A673 (cell line): ENCODE data around the gene MICAL2. TPM values are rescaled to one million over a fixed set of nuclear protein-coding genes. Genes with fewer than 3 reads are reported as not detected.

Source experiments
- BruUV-seq: library from RNA; stranded (reverse); fragments of 400-500 nt; replicated peaks from 2 replicates; lab custom pipeline; 2021; lab: Mats Ljungman, UMichigan
- CTCF ChIA-PET: fragments of 300-600 bp; sonication (Branson Sonifier 250); formaldehyde crosslinking; loops from one replicate; lab custom pipeline; 2022; ENCODE audit warnings: antibody characterized with exemption; lab: Charles Lee
- POLR2A ChIA-PET: fragments of 300-600 bp; sonication (Branson Sonifier 250); formaldehyde crosslinking; loops from one replicate; lab custom pipeline; 2022; ENCODE audit warnings: antibody characterized with exemption; ENCODE audit not compliant: low non-redundant PET; lab: Charles Lee
- DNase-seq: peaks from one replicate; pipeline ENCODE4 v3.0.0-alpha.2; 2015; ENCODE audit warnings: low spot score
- H3K27ac ChIP-seq: fragments of 200-600 bp; sonication (generic); 2 replicates; pipeline ENCODE4 v1.5.1; 2016; ENCODE audit warnings: mixed run types, low read depth, mild to moderate bottlenecking, mixed read lengths, antibody characterized with exemption, low read length; ENCODE audit not compliant: poor library complexity, severe bottlenecking
- H3K27me3 ChIP-seq: fragments of 200-600 bp; sonication (generic); replicated peaks from 2 replicates; pipeline ENCODE4 v1.6.1; 2017; ENCODE audit warnings: mixed run types, low read depth, mild to moderate bottlenecking, mixed read lengths, antibody characterized with exemption, low read length; ENCODE audit not compliant: insufficient read depth, poor library complexity
- H3K36me3 ChIP-seq: fragments of 200-600 bp; sonication (generic); 2 replicates; pipeline ENCODE4 v1.6.1; 2016; ENCODE audit warnings: mixed run types, mild to moderate bottlenecking, mixed read lengths, antibody characterized with exemption, low read length; ENCODE audit not compliant: insufficient read depth, poor library complexity, severe bottlenecking
- H3K4me1 ChIP-seq: fragments of 200-600 bp; sonication (generic); 2 replicates; pipeline ENCODE4 v1.6.1; 2017; ENCODE audit warnings: mixed run types, mild to moderate bottlenecking, mixed read lengths, antibody characterized with exemption, low read length; ENCODE audit not compliant: insufficient read depth, poor library complexity, severe bottlenecking
- H3K4me3 ChIP-seq: fragments of 200-600 bp; sonication (generic); 2 replicates; pipeline ENCODE4 v1.5.1; 2016; ENCODE audit warnings: low read depth, mixed run types, mild to moderate bottlenecking, mixed read lengths, low read length; ENCODE audit not compliant: poor library complexity, severe bottlenecking
- H3K9me3 ChIP-seq: fragments of 200-600 bp; sonication (generic); 2 replicates; pipeline ENCODE4 v1.6.1; 2016; ENCODE audit warnings: mixed run types, low read depth, mild to moderate bottlenecking, mixed read lengths, antibody characterized with exemption, low read length; ENCODE audit not compliant: poor library complexity, severe bottlenecking
- EZH2 ChIP-seq: fragments of 200-600 bp; sonication (generic); IDR thresholded peaks from 2 replicates; pipeline ENCODE4 v1.6.1; 2017; ENCODE audit warnings: borderline replicate concordance, low read depth, mild to moderate bottlenecking, mixed read lengths, antibody characterized with exemption, low read length; ENCODE audit not compliant: poor library complexity, severe bottlenecking
- intact Hi-C: fragments of 100-400 bp; cut with micrococcal nuclease; formaldehyde crosslinking; loops from one replicate; pipeline ENCODE4 v1.10.0; 2022; ENCODE audit not compliant: unreplicated experiment
- total RNA-seq: library from RNA; stranded (reverse); gene quantifications from 2 replicates; pipeline ENCODE4 v1.2.3, GENCODE V29; 2021
- TF ChIP-seq, protein P1 (sequence below): fragments of 300-800, 200-600 bp; sonication (generic); conservative IDR thresholded peaks from 2 replicates; pipeline ENCODE4 v1.5.1; 2017; ENCODE audit warnings: low read depth, mild to moderate bottlenecking, antibody characterized with exemption, low read length, moderate library complexity, mixed read lengths

MICAL2 gene
- total RNA-seq, 1 experiment from 2014 or later: 1.1 TPM

DNA sequence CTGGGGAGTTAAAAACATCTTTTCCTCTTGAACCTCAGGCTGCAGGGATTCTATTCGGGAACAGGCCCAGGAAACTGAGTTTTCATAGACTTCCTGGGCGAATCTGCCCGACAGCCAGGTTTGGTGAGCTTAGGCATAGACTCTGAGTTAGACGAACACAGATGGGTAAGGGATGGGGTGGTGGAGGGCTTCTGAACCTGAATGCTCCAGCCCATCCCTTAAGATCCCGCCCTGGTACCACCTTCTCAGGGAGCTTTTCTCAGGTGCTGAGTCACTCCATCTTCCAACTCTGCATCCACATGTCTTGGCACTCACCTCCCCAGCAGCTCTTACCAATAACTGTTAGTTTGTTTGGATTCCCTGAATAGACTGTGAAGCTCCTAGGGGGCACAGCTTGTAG, 37.4 kb downstream of the MICAL2 start:
- intact Hi-C loops: no loop called here
- Histone ChIP-seq H3K9me3 (no peaks in the 10 kb centered on the region), H3K4me3 (no peak overlapping the region), H3K27ac (no peak overlapping the region), H3K27me3 (no peaks in the 10 kb centered on the region), H3K36me3 (no peaks in the 10 kb centered on the region), H3K4me1 (no peaks in the 10 kb centered on the region)
- no TSS peak for BruUV-seq
- no peak for TF ChIP-seq EZH2
- TF ChIP-seq, protein P1, sequence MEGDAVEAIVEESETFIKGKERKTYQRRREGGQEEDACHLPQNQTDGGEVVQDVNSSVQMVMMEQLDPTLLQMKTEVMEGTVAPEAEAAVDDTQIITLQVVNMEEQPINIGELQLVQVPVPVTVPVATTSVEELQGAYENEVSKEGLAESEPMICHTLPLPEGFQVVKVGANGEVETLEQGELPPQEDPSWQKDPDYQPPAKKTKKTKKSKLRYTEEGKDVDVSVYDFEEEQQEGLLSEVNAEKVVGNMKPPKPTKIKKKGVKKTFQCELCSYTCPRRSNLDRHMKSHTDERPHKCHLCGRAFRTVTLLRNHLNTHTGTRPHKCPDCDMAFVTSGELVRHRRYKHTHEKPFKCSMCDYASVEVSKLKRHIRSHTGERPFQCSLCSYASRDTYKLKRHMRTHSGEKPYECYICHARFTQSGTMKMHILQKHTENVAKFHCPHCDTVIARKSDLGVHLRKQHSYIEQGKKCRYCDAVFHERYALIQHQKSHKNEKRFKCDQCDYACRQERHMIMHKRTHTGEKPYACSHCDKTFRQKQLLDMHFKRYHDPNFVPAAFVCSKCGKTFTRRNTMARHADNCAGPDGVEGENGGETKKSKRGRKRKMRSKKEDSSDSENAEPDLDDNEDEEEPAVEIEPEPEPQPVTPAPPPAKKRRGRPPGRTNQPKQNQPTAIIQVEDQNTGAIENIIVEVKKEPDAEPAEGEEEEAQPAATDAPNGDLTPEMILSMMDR: no peak
- CTCF ChIA-PET: no interaction called here
- DNase-seq: no peak
- POLR2A ChIA-PET: no interaction called here

DNA sequence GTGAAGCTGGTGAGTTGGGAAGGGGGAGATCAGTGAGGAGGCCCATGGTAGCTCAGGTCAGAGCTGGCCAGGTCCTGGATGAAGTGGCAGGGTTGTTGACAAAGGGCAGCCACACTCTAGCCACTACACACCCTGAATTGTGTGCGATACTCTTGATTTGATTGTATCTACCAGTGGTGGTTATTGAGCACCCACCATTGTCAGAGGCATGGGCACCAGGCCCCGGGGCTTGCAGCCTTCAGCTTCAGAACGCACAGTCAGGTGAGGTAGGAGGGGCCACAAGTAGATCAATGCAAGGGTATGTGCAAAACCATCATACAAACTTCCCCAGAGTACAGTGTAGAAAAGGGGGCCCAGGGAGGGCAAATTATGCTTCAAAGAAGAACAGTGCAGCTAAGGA, 38.1 kb downstream of the MICAL2 start:
- no peaks in the 10 kb centered on the region for H3K4me1 ChIP-seq
- no peaks in the 10 kb centered on the region for H3K27me3 ChIP-seq
- H3K36me3 ChIP-seq: no peaks in the 10 kb centered on the region
- H3K4me3 ChIP-seq: no peak overlapping the region
- CTCF ChIA-PET: no interaction called here
- no peak for TF ChIP-seq EZH2
- TF ChIP-seq, protein P1: no peak
- no peak overlapping the region for H3K27ac ChIP-seq
- H3K9me3 ChIP-seq: no peaks in the 10 kb centered on the region
- BruUV-seq: no TSS peak
- POLR2A ChIA-PET: no interaction called here
- no peak for DNase-seq
- intact Hi-C loops: no loop called here

- TF ChIP-seq, protein P1: no peak
- TF ChIP-seq EZH2: no peak
- H3K9me3 ChIP-seq: no peaks in the 10 kb centered on the region
- no TSS peak for BruUV-seq
- POLR2A ChIA-PET: no interaction called here
- H3K4me1 ChIP-seq: no peaks in the 10 kb centered on the region
- no peak overlapping the region for H3K4me3 ChIP-seq
- no peaks in the 10 kb centered on the region for H3K36me3 ChIP-seq
- CTCF ChIA-PET: no interaction called here
- H3K27ac ChIP-seq: no peak overlapping the region
- DNase-seq: no peak
- no peaks in the 10 kb centered on the region for H3K27me3 ChIP-seq
- intact Hi-C loops: no loop called here
These were observed 38.5 kb downstream of the MICAL2 start for GRCh38 chr11:12148882-12149281.
